H4 (cell line): ENCODE results near the gene NUTM1. TPM values are rescaled to one million over a fixed set of nuclear protein-coding genes. Genes with fewer than 3 reads are reported as not detected.
"Not testable (repeated sequence)": the region's sequence is repeated elsewhere in the genome, so short reads cannot be mapped to it uniquely, and the experiment has no call there.

Experiments used
- DNase-seq: peaks from one replicate; pipeline ENCODE4 v3.0.0-alpha.2; 2015; ENCODE audit warnings: low spot score
- total RNA-seq: library from RNA; depleted of rRNA; stranded (reverse); fragments of >200 nt; shearing (Covaris generic); gene quantifications from 2 replicates; pipeline ENCODE4 v1.2.3, GENCODE V29; 2014

The NUTM1 gene
- total RNA-seq, 1 experiment from 2014 or later: not detected

DNA sequence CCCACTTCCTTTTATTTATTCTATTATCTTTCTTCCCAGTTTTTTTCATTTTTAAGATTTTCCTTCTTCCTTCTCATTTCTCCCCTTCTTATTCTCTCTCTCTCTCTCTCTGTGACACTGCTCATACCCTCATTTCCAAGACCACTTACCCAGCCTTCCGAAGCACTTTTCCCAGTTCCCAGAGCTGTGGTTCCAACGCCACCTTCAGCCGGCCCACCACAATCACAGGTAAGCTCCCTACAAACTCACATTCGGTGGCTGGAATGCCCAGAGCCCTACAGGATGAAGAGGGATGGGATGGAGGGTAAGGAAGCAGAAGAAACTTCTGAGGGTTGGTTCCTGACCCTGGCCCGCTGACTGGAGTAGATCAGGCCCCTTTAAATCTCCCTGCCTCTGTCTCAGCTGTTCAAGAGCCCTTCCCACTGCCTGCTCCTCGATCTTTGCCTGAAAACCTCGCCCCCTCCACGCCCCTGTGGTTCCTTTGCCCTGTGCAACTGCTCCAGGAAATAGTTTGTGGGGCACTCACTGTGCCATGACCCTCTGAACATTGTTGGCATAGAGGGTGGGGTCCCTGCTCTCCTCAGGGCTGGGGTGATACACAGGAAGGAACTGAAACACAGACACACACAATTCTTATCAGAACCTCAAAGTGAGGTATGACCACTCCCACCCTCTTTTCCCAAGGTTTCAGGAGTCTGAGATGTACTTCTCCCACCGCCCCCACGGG lies 19.1 kb downstream of the NUTM1 start:
- no peak for DNase-seq

DNA sequence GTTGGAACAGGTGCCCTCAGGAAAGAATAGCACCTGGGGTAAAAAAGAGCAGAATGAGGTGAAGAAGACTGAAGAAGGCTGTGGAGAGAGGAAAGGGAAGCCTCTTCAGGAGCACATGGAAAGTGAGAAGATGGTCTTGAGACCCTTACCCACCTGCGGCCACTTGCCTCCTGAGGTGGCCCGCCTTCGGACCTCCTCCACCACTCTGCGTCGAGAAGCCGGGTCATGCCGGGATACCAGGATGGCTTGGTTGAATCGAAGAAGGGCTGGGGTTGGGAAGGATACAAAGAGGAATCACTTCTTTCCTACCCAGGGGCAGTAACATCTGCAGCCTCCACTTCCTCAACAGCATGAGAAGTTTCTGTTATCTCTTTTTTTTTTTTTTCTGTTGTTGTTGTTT lies 20.9 kb downstream of the NUTM1 start:
- no peak for DNase-seq

DNA sequence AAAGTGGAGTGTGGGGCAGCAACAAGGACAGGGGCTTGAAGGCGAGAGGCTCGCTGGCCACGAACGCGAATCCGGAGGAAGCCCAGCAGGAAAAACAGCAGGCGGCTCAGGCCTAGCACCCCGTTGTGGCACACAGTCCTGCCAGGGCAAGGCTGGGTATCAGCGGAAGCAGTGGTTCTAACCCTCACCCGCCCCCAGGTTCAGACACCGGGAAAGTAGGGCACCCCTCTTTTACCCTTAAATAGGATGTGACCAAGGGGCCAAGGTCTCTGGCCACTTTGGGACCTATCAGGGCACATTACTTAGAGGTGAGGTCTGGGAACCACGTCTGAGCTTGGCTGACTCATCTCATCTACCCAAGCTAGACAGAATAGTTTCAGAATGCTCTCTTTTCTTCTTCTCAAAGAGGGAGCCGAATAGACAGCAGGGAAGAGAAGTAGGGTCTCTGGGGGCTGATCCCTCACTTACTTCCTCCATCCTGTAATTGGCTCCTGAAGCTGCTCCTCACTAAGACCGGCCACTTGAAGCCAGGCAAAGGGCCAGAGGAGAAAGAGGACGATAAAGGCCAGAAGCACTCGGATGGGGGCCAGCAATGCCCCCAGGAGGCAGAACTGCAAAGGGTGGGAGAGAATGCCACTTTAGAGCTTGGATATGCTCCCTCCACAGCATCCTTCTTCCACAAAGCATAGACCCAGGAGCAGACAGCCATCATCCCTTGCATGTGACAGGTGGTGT lies 22.1 kb downstream of the NUTM1 start:
- no peak for DNase-seq

DNA sequence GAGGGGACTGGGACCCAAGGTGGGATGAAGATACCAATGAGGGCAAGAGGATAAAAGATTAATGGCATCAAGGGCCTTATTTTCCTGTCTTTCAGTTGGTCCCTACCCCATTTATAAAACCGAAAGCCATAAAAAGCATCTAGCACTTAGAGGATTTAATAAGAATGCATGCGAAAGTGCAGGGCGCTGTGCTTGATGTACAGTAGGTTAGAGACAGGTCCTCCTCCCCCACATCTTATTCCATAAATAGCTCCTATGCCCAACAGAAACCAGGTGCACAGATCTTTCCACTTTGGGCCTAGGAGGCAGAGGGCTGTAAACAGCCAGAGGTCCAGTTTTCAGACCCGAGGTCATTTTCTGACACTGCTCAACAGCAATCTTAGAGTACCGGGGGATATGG lies 22.7 kb downstream of the NUTM1 start:
- no peak for DNase-seq

DNA sequence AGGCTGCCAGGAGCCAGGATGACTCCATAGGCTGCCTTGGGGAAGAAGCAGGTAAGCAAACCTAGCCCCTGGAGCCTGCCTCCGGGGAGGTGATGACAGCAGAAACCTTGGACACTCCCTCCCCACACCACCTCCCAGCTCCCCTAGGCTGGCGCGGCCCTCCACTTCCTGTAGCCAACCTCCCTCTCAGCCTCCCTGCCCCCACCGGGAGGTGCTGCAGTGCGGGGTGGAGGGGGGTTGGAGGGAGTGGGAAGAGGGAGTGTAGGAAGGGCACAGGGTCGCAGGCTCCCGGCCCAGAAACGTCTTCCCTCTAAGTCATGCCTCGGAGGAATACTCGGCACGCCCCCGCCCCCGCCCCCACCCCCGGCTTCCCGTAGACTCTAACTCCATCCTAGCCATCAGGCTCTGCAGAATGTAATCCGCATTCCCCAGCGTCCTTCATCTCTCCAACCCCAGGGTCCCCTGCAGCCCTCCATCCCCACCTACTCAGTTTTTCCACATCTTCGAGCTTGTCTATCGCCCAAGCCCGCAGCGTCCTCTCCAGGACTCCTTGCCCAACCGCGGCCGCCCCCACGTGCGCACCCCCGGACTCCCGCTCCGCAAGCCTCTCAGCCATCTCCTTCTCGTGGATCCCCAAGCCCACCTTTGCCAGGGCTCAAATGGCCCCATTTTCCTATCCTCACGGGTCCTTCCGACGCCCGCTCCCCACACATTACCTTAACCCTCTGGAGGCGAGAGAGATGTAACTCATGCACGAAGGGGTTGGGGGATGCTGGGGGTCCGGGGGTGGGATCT lies 23.4 kb downstream of the NUTM1 start:
- peak; percentile 72 for DNase-seq

DNA sequence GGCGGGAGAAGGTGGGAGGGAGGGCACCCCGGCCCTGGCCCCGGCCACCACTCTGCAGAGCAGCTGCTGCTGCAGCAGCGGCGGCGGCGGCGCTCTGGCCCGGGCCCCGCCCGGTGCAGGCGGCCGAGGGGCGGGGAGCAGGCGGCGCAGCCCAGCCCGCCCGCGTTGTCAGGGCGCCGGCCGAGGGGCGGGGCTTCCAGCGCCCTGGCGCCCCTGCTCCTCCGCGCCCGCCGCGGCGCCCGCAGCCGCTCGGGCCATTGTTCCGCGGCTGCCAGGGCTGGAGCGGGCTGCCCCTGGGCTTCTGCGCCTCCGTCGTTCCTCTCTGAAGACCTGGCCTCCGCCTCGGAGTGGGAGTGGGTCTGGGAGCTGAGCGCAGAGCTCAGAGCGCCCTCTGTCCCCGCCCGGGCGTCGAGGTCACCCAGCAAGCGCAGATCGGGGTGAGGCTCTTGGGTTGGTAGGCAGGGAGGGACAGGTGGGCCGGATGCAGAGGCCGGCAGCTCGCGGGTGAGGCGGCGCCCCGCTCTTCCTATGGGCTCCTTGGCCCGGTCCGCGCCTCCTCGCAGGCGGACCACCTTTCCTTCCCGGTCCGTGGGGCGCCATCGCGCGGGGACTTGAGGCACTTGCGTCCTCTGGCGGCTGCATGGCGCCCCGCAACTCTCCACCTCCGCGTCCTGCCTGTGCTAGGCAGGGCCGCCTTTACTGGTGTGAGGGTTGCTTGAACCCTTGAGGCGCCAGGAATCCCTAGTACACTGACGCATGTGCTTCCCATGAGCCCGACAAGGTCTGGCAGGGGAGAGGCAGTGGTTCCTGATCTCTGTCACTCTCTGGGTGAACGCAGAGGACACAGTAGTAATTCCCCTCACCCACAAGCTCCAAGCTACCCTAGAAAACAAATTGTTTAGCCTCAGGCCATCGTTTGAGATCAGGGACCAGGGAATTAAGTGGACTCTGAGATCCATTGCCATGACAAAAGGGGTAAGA lies 24.3 kb downstream of the NUTM1 start, which contains the start of gene LPCAT4:
LPCAT4 (minus strand) TSS at position 96 of the 981 bp plus-strand sequence. CDS start 96 bp downstream, outside the sequence.
- peak; percentile 82 for DNase-seq

DNA sequence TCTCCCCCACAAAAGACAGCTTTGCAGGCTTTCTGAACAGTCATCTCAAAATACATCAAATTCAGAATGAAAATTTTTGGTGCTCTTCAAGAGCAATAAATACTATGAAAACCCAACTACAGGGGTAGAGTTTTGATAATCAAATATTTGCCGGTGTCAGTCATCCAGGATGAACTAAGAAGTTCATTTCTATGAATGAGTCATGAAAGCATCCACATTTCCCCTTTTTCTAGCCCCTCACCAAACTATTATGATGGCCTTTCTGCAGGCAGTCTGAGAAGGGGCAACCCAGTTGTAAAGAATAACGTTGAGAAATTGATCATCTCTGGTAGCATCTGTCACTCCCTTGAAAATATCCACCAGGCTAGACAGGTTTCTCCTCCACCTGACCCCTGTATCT lies 27.0 kb downstream of the NUTM1 start:
- no peak for DNase-seq

DNA sequence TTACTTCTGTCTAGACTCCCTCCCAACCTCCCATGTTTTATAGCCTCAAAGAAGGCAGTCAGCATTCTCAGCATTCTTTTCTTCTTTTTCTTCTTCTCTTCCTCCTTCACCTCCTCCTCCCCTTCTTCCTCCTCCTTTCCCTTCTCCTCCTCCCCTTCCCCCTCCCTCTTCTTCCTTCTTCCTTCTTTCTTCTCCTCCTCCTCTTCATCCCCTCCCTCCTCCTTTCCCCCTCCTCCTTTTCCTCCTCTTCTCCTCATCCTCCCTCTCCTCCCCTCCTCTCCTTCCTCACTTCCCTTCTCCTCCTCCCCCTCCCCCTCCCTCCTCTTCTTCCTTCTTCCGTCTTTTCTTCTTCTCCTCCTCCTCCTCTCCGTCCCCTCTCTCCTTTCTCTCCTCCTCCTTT lies 27.5 kb downstream of the NUTM1 start:
- no peak for DNase-seq

DNA sequence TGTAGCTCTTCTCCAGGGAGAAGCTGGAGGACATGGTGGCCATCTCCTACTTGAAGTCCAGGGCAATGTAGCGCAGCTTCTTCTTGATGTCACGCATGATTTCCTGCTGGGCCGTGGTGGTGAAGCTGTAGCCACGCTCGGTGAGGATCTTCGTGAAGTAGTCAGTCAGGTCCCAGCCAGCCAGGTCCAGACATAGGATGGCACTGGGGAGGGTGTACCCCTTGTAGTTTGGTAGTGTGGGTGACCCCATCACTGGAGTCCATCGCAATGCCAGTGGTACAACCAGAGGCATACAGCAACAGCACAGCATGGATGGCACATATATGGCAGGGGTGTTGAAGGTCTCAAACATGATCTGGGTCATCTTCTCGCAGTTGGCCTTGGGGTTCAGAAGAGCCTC lies 30.8 kb downstream of the NUTM1 start:
- no peak for DNase-seq

DNA sequence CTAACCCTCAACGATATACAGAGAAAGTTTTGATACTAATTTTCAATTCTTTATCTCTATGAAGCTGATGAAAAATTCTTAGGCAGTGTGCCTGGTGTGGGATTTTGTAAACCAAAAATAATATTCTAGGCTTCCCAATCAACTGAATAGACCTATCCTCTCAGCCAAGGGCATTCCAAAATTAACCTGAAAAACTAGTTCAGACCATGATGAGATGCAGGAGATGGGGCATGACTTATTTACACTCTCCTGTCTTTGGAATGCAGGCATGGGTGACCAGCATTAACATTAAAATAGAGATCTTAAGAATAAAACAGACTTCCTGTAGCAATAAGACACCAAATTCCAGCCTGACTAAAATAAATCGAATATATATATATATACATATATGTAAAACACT lies 31.7 kb downstream of the NUTM1 start:
- no peak for DNase-seq

DNA sequence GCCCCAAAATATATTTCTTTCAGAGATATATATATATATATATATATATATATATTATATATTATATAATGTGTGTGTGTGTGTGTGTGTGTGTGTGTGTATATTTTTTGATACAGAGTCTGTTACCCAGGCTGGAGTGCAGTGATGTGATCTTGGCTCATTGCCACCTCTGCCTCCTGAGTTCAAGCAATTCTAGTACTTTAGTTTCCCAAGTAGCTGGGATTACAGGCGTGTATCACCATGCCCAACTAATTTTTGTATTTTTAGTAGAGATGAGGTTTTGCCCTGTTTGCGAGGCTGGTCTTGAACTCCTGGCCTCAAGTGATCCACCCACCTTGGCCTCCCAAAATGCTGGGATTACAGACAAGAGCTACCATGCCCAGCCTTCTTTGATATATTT lies 32.4 kb downstream of the NUTM1 start:
- DNase-seq: not testable (repeated sequence)

DNA sequence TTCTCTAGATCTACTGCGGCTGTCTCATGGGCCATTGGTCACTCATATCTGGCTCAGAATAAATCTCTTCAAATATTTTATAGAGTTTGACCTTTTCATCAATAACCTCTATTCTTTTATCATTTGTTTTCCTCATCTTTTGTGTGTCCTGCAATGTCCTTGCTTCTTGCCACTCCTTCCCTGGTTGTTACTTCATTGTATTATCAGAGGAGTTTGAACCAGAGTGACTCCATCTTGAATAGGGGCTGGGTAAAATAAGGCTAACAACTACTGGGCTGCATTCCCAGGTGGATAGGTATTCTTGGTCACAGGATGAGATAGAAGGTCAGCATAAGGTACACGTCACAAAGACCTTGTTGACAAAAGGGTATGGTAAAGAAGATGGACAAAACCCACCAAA lies 33.7 kb downstream of the NUTM1 start:
- no peak for DNase-seq

DNA sequence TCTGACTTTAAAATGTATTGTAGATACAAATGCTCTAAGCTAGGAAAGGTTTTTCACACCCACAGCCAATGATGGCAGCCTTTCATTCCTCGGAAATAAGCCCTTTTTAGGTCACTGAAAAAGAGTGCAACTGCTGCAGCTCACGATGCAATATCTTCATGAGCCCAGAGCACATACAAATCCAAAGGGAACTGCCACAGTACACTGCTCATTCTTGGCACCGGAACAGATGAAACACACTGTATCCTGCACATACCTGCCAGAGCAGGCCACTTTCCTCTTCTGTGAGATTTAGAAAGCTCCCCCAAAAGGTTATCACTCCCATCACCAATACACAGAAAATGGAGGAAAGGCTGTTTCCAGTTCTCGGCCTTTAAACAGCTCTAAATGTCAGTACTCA lies 37.4 kb downstream of the NUTM1 start:
- DNase-seq: not testable (repeated sequence)

DNA sequence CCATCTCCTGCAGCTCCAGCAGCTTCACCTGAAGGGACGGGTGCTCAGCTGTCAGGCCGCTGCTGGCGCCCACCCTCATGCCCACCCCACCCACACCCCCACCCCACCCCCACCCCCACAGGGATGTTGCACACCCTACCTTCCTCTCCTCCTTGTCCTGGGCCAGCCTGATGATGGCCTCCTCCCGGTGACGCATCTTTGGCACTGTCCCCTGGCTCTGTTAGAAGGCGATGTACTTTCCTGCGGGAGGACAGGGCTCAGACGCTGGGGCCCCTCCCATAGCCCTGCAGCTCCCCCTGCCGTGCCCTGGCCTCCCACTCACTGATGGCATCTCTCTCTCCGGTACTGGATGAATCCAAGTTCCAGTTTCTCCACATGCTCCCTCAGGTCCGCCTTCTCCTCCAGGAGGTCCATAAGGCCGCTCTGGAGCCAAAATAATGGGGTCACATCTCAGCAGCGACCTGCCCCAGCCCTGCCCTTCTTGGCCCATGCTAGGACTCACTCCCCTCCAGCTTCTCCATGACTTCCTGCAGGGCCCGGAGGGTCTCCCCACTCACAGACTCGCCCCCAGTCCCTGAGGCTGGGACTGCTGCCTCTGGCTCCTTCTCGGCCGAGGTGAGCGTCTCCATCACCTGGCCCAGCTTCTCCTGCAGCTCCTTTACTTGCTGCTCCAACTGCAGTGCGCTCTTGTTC lies 38.9 kb downstream of the NUTM1 start:
- DNase-seq: not testable (repeated sequence)

DNA sequence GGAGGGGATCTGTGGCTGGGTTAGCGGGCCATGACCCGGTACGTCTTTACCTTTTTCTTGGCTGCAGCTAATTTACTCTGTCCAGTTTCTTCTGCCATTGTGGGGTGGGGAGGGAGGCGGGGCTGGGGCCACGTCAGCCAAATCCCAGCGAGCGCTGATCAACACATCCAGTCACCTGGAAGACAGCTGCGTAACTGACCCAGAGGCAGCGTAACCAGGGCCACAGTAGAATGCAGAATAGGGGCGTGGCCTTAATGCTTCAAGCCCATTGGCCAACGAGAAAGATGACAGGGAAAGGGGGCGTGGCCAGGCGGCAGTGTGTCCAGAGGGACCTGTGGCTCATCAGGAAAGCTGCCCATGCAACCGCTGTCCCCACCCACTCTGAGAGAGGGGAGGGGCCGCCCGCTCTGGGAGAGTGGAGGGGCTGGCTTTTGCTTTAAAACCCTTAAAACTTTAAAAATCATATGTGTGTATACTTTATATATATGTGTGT lies 46.5 kb downstream of the NUTM1 start:
- not testable (repeated sequence) for DNase-seq

DNA sequence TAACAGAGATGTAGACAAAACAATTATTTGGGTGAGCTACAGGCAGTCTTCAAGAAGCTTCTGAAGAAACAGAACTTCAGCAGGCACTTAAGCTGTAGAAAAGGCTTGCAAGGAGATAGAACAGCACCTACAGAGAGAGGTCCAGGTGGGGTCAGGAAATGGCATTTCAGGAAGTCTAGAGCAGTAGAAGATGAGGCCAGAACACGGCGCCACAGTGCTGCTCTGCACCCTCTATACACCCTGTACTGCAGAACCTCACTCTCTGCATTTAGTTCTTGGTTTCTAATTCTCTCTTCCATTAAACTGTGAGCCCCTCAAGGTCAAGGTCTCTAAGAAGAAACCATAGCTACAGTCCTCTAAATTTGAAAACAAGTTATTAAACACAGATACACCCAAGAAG lies 49.9 kb downstream of the NUTM1 start:
- DNase-seq: not testable (repeated sequence)

DNA sequence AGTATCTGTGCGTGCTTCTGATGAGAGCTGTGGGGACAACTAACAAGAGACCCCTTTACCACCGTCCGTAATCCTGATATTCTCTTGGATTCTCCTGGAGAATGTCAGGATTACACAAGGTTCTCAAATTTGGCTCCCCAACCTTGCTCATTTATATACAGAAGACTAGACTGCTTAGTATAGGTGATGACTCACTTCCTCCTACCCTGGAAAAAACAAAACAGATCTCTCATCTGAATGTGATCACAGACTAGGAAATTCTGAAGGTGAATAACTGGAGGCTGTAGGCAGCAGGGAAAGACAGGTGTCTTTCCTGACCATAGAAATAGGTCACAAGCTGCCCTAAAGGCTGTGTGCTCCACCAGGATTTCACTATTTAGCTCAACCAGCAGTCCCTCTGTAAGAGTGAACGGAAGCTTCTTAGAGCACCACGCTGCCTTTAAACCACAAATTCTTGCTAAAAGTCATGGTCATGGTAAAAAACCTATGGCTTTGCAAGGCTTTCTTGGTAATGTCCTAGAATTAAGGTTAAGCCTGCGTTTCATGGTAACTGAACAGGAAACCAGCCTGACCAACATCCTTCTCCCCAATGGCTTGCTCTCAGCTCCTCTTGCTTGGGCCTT lies 54.6 kb downstream of the NUTM1 start:
- DNase-seq: not testable (repeated sequence)

DNA sequence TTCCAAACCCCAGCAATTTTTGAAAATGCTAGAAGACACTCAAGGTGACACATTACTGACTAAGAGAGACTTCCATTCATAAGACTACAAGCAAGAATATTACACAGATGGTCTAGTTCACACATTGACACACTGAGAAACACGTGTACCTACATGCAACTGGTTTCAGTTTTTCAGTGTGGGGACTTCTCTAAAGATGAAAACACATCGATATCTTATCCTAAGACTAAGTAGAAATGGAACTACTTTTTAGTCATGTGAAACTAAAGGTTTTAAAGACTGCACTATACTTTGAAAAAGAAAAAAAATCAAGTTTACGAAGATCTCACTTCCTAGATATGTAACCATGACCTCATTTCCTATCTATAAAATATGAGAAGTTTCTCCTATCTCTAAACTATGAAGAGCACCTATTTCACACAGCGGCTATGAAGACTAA lies 60.1 kb downstream of the NUTM1 start:
- not testable (repeated sequence) for DNase-seq

DNA sequence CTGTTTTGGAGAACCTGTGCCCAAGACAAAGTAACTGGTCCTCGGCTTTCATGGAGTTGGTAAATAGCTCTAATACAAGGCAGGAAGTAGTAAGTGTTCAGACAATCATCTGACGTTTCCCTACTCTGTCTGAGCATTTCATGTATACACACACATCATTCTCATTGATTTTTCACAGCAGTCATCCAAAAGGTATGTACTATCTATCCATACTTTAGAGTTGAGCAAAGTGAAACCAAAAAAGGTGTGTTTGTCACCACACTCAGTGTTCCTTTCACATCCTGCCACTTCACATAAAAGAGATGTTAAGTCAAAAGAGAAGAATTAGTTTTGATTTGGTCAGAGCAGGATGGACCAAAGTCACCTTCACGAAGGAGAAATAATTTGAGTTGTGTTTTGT lies 60.8 kb downstream of the NUTM1 start:
- not testable (repeated sequence) for DNase-seq
